Colonic mucosa (tissue), 4 donors: Measurements from ENCODE around the gene UBR2. TPM values are rescaled to one million over a fixed set of nuclear protein-coding genes. Genes with fewer than 3 reads are reported as not detected.

ENCODE experiments used
- DNase-seq: peaks from one replicate; pipeline ENCODE4 v3.0.0-alpha.2; 2020
- H3K27ac ChIP-seq: fragments of 200-600 bp; one replicate; pipeline ENCODE4 v1.8.0; 2021
- H3K27me3 ChIP-seq: fragments of 200-600 bp; one replicate; pipeline ENCODE4 v1.8.0; 2021
- H3K36me3 ChIP-seq: fragments of 200-600 bp; one replicate; pipeline ENCODE4 v1.8.0; 2021
- H3K4me1 ChIP-seq: fragments of 200-600 bp; one replicate; pipeline ENCODE4 v1.8.0; 2021; ENCODE audit warnings: mild to moderate bottlenecking
- H3K4me3 ChIP-seq: fragments of 200-600 bp; one replicate; pipeline ENCODE4 v1.8.0; 2021
- H3K9ac ChIP-seq, 2 donors: one replicate each; pipeline ENCODE4 v1.7.0; 2013; ENCODE audit warnings: control low read depth in 2 of 2, low read depth in 2 of 2, low read length in 2 of 2
- H3K9me3 ChIP-seq: fragments of 200-600 bp; one replicate; pipeline ENCODE4 v1.8.0; 2021
- intact Hi-C: fragments of 100-400 bp; cut with DNase I; formaldehyde crosslinking; loops from one replicate; pipeline ENCODE4 v1.14.1; 2022
- total RNA-seq, 2 donors: library from RNA; stranded (reverse); fragmentation: NEBNext Ultra II Directional in 1 of 2; extraction: Animal tissue kit (Norgen Biotek cat#: 25700) in 1 of 2; gene quantifications; one replicate each; pipeline ENCODE4 v1.2.1, GENCODE V29; 2021
- TF ChIP-seq, protein P1 (sequence below): fragments of 200-600 bp; IDR thresholded peaks from one replicate; pipeline ENCODE4 v1.8.0; 2022; ENCODE audit warnings: antibody characterized with exemption, mild to moderate bottlenecking
- donor health status: healthy.
- donor health status: DM: no; HTN: no; CAD: no.
- donor health status: DM: no; HTN: no; CAD: no.

Gene UBR2
- total RNA-seq, 2 donors from 2014 or later = 33.0 to 42.3 TPM

- TF ChIP-seq, protein P1, sequence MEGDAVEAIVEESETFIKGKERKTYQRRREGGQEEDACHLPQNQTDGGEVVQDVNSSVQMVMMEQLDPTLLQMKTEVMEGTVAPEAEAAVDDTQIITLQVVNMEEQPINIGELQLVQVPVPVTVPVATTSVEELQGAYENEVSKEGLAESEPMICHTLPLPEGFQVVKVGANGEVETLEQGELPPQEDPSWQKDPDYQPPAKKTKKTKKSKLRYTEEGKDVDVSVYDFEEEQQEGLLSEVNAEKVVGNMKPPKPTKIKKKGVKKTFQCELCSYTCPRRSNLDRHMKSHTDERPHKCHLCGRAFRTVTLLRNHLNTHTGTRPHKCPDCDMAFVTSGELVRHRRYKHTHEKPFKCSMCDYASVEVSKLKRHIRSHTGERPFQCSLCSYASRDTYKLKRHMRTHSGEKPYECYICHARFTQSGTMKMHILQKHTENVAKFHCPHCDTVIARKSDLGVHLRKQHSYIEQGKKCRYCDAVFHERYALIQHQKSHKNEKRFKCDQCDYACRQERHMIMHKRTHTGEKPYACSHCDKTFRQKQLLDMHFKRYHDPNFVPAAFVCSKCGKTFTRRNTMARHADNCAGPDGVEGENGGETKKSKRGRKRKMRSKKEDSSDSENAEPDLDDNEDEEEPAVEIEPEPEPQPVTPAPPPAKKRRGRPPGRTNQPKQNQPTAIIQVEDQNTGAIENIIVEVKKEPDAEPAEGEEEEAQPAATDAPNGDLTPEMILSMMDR = no peak
- no peak for DNase-seq
- no peaks in the 10 kb centered on the region for H3K27me3 ChIP-seq
- H3K27ac ChIP-seq = no peak overlapping the region
- intact Hi-C loops = no loop called here
- H3K36me3 ChIP-seq = no peaks in the 10 kb centered on the region
- no peaks in the 10 kb centered on the region for H3K4me1 ChIP-seq
- H3K9me3 ChIP-seq = no peaks in the 10 kb centered on the region
- no peak overlapping the region for H3K4me3 ChIP-seq
- H3K9ac ChIP-seq = no peak overlapping the region
Measured at GRCh38 chr6:42714098-42714761, 150.4 kb downstream of the UBR2 start.

DNA sequence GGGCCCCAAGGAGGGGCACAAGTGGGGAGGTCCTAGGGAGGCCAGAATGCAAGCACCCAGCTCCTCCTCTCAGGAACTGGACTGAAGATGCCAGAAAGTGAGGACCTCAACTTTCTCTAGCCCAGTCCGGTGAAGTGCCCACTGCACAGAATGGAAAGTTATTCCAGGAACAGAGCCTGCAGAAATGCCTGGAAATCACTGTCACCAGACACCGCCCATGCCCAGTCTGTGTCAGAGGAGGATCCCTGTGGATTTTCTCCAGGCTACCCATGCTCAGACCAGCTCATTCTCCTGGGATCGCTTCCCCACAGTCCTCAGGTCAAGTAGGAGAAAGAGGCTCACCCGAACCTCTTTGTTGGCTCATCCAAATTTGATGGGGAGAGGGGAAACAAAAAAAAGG, 152.0 kb downstream of the UBR2 start:
- DNase-seq = no peak
- TF ChIP-seq, protein P1 = no peak
- intact Hi-C loops = no loop called here
- Histone ChIP-seq H3K4me1 (no peaks in the 10 kb centered on the region), H3K4me3 (no peak overlapping the region), H3K9ac (no peak overlapping the region), H3K27me3 (no peaks in the 10 kb centered on the region), H3K27ac (no peak overlapping the region), H3K36me3 (no peaks in the 10 kb centered on the region), H3K9me3 (no peaks in the 10 kb centered on the region)

DNA sequence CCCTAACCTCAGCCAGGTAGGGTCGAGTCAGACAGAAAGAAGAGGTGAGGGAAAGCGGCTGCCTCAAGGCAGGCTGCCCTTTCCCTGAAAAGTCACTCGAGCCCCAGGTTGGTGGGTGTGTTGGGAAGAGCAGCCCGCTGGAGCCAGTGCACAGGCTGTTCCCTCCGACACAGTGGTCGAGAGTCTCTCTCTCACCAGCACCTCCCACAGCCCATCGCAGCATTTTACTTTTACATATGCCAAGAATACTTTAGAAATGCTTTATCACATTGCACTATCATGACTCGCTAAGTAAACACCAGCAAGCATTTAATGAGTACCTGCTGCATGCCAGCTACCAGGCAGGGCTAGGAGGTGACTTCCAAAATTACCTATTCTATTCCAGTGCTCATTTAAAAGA, 156.9 kb downstream of the UBR2 start:
- no peaks in the 10 kb centered on the region for H3K4me1 ChIP-seq
- H3K27ac ChIP-seq = no peak overlapping the region
- H3K4me3 ChIP-seq = no peak overlapping the region
- intact Hi-C loops = no loop called here
- H3K9ac ChIP-seq = no peak overlapping the region
- TF ChIP-seq, protein P1 = no peak
- no peaks in the 10 kb centered on the region for H3K9me3 ChIP-seq
- no peaks in the 10 kb centered on the region for H3K36me3 ChIP-seq
- DNase-seq = no peak
- H3K27me3 ChIP-seq = no peaks in the 10 kb centered on the region

DNA sequence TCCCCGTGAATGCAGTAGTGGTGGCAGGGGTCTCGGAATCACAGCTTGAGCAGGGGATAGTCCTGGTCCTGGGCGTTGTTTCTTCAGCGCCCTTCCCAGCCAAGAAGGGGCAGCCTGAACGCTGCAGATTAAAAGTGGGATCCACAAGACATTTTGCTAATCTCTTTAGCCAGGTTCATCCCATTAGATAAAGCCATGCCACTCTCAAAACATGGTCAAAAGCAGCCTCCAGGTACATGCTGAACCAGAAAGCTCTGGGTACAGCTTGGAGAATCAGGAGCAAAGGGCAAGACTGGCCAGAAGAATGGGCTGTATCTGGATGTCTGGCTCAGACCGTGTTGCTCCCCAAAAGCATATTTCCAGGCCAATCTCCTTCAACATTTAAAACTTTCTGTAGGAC, 158.7 kb downstream of the UBR2 start, which contains the start of gene PRPH2:
PRPH2 (minus strand) TSS at position 101 of the 400 bp plus-strand sequence. CDS start 263 bp downstream, outside the sequence.
- H3K9ac ChIP-seq = no peak within 1 kb of the TSS
- no peaks in the 10 kb centered on the region for H3K4me1 ChIP-seq
- intact Hi-C loops = no loop called here

GRCh38 chr6:42724825-42725224, 161.0 kb downstream of the UBR2 start:
- H3K9ac ChIP-seq = no peak overlapping the region
- H3K4me3 ChIP-seq = no peak overlapping the region
- H3K27ac ChIP-seq = no peak overlapping the region
- TF ChIP-seq, protein P1 = no peak
- H3K4me1 ChIP-seq = no peaks in the 10 kb centered on the region
- intact Hi-C loops = loop anchor here (5.0 kb wide), 1 partner anchor 63 kb away; no protein-coding TSS in a partner anchor
- H3K9me3 ChIP-seq = no peaks in the 10 kb centered on the region
- no peaks in the 10 kb centered on the region for H3K36me3 ChIP-seq
- no peak for DNase-seq
- no peaks in the 10 kb centered on the region for H3K27me3 ChIP-seq

More for the DNA sequence above, 158.7 kb downstream of the UBR2 start, which contains the start of gene PRPH2:
- Histone ChIP-seq H3K27me3 (no peaks in the 10 kb centered on the region), H3K27ac (no peak within 1 kb of the TSS), H3K36me3 (no peaks in the 10 kb centered on the region), H3K4me3 (no peak within 1 kb of the TSS), H3K9me3 (no peaks in the 10 kb centered on the region)
- no peak for DNase-seq
- TF ChIP-seq, protein P1 = no peak
